Activated CD4-positive, CD25-positive, alpha-beta regulatory T cell treated with anti-CD3 and anti-CD28 coated beads, Interleukin-2, amount 50 U/mL, for 16 hours (primary cell): ENCODE measurements around the gene SCGB1D2.

ENCODE experiments used
- DNase-seq: peaks from one replicate; pipeline ENCODE4 v3.0.0-alpha.2; 2020; ENCODE audit warnings: low read depth, low spot score

Gene SCGB1D2

DNA sequence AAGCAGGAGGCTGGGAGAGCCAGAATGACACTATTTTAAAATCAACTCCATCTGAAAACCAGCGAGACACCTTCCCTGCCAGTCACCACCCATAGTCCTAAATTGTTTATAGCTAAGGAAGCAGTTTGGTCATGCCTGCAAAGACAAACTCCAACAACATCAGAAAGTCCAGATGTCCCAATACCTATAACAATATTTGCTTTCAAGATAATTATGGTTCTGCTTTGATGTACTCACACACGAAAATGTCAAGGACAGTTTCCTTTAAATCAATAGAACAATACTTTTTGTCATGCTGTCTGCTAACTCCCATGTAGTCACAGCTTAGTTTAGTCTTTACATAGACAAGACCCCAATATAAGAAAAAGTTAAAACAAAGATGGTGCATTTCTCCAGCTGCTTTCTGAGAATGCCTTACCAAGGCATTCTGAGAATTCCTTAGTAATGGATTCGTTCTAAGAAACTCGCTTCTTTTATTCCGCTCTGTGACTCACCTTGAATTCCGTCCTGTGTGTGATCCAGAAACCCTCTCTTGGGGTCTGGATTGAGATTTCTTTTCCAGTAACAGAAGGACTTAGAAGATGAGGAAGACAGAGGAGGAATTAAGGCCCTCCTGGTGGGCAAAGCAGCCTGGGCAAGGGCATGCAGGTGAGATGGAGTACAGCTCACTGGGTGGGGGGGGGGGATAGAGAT, 18.4 kb downstream of the SCGB1D2 start:
- DNase-seq, result no peak

DNA sequence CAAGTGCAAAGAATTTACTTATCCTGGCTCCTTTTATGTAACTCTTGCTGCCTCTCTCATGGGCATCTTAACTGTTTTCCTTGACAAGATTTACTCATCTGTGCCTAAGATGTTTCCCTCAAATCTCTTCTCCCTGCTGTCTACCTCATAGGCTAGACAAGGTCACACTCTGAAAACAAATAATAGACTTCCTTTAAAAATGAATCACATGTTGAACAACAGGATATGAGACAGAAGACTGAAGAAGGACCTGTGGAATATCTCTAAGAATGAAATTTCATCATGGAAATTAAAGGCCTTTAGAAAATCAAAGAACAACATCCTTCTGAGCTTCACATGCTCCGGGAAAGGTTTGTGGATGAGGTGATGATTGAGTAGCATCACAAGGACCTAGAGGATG, 22.0 kb downstream of the SCGB1D2 start:
- no peak for DNase-seq

DNA sequence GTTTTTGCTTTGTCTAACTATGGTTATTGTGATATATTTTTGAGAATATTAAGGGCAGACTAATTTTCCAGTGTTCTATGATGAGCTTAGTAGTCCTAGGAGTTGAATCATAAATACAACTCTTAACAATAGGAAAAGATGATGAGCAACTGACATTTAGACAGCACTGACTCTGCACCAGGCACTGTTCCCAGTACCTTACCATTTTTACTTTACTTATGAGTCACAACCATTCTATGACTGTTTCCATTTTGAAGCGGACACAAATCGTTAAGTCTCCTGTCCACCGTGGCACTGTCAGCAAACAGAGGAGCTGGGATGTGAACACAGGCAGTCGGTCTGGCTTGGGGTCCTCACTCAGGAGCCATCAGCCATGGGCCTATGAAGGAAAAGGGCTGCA, 24.5 kb downstream of the SCGB1D2 start:
- DNase-seq, result no peak

DNA sequence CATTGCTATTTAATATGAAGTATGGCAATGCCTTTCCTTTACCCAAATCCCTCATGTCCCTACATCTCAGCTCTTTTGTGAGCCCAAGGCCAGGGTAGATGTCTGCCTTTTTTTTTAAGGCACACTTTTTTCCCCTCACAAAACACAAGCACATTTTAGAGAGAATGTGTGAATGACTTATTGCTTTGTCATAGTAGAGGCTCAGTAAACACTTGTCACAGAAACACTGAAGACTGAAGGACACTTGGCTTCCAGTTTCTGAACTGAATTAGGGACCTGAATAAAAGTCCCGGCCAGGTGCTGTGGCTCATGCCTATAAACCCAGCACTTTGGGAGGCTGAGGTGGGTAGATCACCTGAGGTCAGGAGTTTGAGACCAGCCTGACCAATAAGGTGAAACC, 25.0 kb downstream of the SCGB1D2 start:
- DNase-seq, result no peak

DNA sequence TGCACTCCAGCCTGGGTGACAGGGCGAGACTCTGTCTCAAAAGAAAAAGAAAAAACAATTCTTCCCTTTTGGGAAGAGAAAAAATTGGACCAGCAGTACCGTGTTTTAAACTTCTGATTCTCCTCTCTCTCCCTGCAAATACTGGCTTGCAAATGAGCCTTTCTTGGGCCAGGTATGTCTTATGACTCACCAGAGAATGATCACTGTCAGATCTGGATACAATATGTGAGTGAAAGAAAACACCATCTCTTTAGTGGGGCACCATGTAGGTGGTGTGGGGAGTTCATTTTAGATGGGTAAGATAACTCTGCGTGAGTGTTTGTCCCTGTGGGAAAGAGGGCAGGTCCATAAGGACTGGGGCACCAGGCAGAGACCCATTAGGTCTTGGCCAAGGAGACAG, 25.5 kb downstream of the SCGB1D2 start:
- DNase-seq, result no peak

DNA sequence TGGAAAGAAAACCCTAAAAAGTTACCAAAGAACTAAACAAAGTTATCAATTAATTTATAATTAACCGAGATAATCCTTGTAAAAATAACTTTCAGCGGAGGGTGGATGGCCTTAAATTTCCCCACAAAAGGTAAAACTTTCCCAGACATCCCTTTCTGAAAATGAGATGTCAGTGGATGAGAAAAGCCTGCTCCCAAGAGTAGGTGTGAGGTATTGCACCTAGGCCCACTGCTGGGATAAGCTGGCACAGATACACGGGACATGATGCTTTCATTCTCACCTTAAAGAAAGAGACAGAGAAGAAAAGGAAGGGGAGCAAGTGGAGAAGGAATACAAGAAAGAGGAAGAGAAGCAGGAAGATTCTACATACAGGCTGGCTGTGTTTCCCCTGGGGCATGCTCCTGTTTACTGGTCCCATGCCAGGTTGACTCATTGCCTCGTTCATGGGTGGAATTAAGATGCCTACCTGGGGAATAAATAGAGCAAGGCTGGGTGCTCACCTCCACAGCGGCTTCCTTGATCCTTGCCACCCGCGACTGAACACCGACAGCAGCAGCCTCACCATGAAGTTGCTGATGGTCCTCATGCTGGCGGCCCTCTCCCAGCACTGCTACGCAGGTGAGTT, 27.7 kb downstream of the SCGB1D2 start, which contains the start of gene SCGB2A2:
Gene SCGB2A2, plus strand, starts transcription at position 505 of the 625 bp plus-strand sequence. Its CDS starts 59 bp downstream, at position 564.
- no peak for DNase-seq

GRCh38 chr11:62273284-62273683, 31.2 kb downstream of the SCGB1D2 start:
- DNase-seq, result no peak

DNA sequence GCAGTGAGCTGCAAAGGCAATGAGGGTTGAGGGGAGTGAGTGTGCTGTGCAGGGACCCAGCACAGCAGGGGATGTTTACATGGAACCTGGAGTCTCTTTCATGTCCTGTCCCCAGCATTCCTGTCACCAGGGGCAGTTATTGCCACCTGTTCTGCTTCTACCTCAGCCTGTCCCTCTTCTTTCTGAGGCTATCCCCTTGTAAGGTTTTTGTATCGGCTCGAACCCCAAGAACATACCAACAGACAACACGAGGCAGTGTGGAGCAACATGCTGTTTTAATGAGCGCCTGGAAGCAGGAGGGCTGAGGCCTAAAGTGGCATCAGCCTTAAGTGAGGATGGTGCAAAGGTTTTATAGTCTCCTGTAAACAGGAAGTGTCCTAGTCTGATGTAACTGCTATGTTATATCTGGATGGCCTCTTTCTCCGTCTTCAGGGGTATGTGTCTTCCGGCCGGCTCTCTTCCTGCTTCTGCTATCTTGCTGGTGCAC, 31.8 kb downstream of the SCGB1D2 start:
- no peak for DNase-seq

DNA sequence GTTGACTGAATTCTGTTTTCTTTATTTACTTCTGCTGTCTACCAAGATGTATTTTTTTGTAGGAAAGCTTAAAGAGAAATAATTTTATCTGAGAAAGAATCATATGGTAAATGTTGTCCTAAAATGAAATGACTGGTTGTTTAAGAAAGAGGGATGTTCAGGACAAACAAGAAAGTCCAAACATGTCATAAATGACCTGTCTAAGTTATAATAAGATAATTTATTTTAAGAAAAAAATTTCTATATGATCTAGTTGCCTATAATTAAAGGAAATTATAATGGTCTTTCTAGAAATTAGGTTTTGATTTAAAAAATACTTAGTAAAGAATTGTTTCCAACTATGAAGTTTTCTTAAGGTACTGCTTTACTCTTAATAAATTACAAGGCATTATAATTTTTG, 38.4 kb downstream of the SCGB1D2 start:
- no peak for DNase-seq
